Motor neuron (in vitro differentiated cells): ENCODE data around the gene PAQR3. TPM values are rescaled to one million over a fixed set of nuclear protein-coding genes. Genes with fewer than 3 reads are reported as not detected.

ENCODE experiments used
- ATAC-seq, 8 experiments: fragments of 200-7000 bp; cut with Tn5 transposase; replicated peaks in 6 of 8; 2 replicates each; pipeline ENCODE4 v1.8.0; 2021; ENCODE audit warnings: mild to moderate bottlenecking in 8 of 8, moderate library complexity in 8 of 8
- H3K27ac ChIP-seq, 2 donors: fragments of 250-450 bp; sonication (Bioruptor Pico); 2 replicates each; pipeline ENCODE4 v1.9.0; 2021; ENCODE audit warnings: antibody characterized with exemption in 2 of 2, mild to moderate bottlenecking in 2 of 2, moderate library complexity in 1 of 2
- H3K4me1 ChIP-seq, 2 donors: fragments of 250-450 bp; sonication (Bioruptor Pico); replicated peaks in 1 of 2; 2 replicates each; pipeline ENCODE4 v1.6.1; 2021; ENCODE audit warnings: antibody characterized with exemption in 2 of 2, mild to moderate bottlenecking in 2 of 2, moderate library complexity in 1 of 2
- H3K4me3 ChIP-seq, 5 donors: fragments of 250-450 bp; sonication (Bioruptor Pico); 2 replicates each; pipeline ENCODE4 v1.9.0; 2021; ENCODE audit warnings: antibody characterized with exemption in 5 of 5, mild to moderate bottlenecking in 5 of 5, moderate library complexity in 4 of 5
- WGBS, 10 experiments: fragments of 450-650 bp; shearing (Covaris generic); methylation state at CpG; one replicate each; pipeline ENCODE4 v1.0.0; 2022; 5-methylcytosine and 5-hydroxymethylcytosine counted together
- in situ Hi-C, 9 experiments: fragments of 400-800 bp; cut with MboI; loops; one replicate each; pipeline ENCODE4 v1.15.0; 2021; ENCODE audit warnings: low sequenced_read_pairs in 9 of 9, low pct_unique_long_range_greater_than_20kb in 2 of 9; ENCODE audit not compliant: unreplicated experiment in 9 of 9
- total RNA-seq, 8 experiments: library from RNA; unstranded; fragments of 300-600 nt; gene quantifications; 2 replicates each; pipeline versions ENCODE4 v1.2.3 to v1.2.4, GENCODE V29; 2022

PAQR3 gene
- total RNA-seq, 8 experiments from 2014 or later: 18.6 to 84.1 (median 61.6) TPM

- Histone ChIP-seq H3K4me1 (peaks cover 4 to 17% of the 10 kb centered on the region in 2 donors), H3K27ac (no peak overlapping the region), H3K4me3 (no peak overlapping the region)
- 29 to 100% (median 63%) methylated on average over 1 to 3 of the region's 3 CpGs; no CpG with 5 or more reads in 1 of the 10 experiments for WGBS, 10 experiments
- in situ Hi-C loops: loop anchor here in 3 of 9 experiments (10.0 to 25.0 kb wide), 4 partner anchors 623 to 1385 kb away; partner anchors contain the start of genes CFAP299 (in 1 of the 3) and PRDM8 (in 1 of the 3)
- ATAC-seq: peak; percentile 43 to 67 (median 57)
These were observed 12.7 kb upstream of the PAQR3 start for GRCh38 chr4:78951862-78952472.

- ATAC-seq: peak in 3 of 8 experiments; percentile 52 to 78 (median 61)
- H3K27ac ChIP-seq: no peak overlapping the region
- 38 to 100% (median 63%) methylated on average over 1 of the region's 1 CpG; no CpG with 5 or more reads in 3 of the 10 experiments for WGBS, 10 experiments
- in situ Hi-C loops: loop anchor here in 5 of 9 experiments (10.0 to 25.0 kb wide), 5 partner anchors 625 to 1388 kb away; partner anchors contain the start of genes CFAP299 (in 2 of the 5) and PRDM8 (in 2 of the 5)
- H3K4me1 ChIP-seq: peaks cover 0 to 13% of the 10 kb centered on the region in 2 donors
- no peak overlapping the region for H3K4me3 ChIP-seq
These were observed 10.5 kb upstream of the PAQR3 start for GRCh38 chr4:78949735-78950134.

GRCh38 chr4:78945651-78946179 lies 6.5 kb upstream of the PAQR3 start:
- WGBS, 10 experiments: 38 to 100% (median 71%) methylated on average over 2 to 3 of the region's 3 CpGs; no CpG with 5 or more reads in 2 of the 10 experiments
- H3K4me1 ChIP-seq: peaks cover 0 to 7% of the 10 kb centered on the region in 2 donors
- in situ Hi-C loops: loop anchor here in 4 of 9 experiments (10.0 to 25.0 kb wide), 4 partner anchors 1242 to 1392 kb away; partner anchors contain the start of genes CFAP299 (in 1 of the 4) and PRDM8 (in 1 of the 4)
- H3K27ac ChIP-seq: no peak overlapping the region
- H3K4me3 ChIP-seq: no peak overlapping the region
- ATAC-seq: no peak

- peaks cover 3 to 4% of the 10 kb centered on the region in 2 donors for H3K4me1 ChIP-seq
- no peak overlapping the region for H3K27ac ChIP-seq
- H3K4me3 ChIP-seq: no peak overlapping the region
- in situ Hi-C loops: loop anchor here in 4 of 9 experiments (10.0 to 25.0 kb wide), 4 partner anchors 1243 to 1393 kb away; partner anchors contain the start of genes CFAP299 (in 1 of the 4) and PRDM8 (in 1 of the 4)
- ATAC-seq: no peak
- WGBS, 10 experiments: 0 to 100% (median 58%) methylated on average over 1 of the region's 1 CpG; no CpG with 5 or more reads in 2 of the 10 experiments
These were observed 5.1 kb upstream of the PAQR3 start for GRCh38 chr4:78944381-78944780.

- 75 to 100% (median 100%) methylated on average over 1 to 5 of the region's 5 CpGs; no CpG with 5 or more reads in 3 of the 10 experiments for WGBS, 10 experiments
- H3K4me1 ChIP-seq: peaks cover 15 to 22% of the 10 kb centered on the region in 2 donors
- H3K27ac ChIP-seq: no peak overlapping the region
- no peak for ATAC-seq
- H3K4me3 ChIP-seq: no peak overlapping the region
- in situ Hi-C loops: loop anchor here in 4 of 9 experiments (10.0 to 25.0 kb wide), 4 partner anchors 1247 to 1397 kb away; partner anchors contain the start of genes CFAP299 (in 1 of the 4) and PRDM8 (in 1 of the 4)
These were observed 1.5 kb upstream of the PAQR3 start for GRCh38 chr4:78940752-78941151.

GRCh38 chr4:78939667-78940008 lies 400 bp upstream of the PAQR3 start:
- WGBS, 10 experiments: 0 to 7% (median 3%) methylated on average over 3 to 9 of the region's 9 CpGs; no CpG with 5 or more reads in 1 of the 10 experiments
- Histone ChIP-seq H3K4me3 (peak overlapping the region; percentile 54 to 80 (median 72)), H3K27ac (no peak overlapping the region), H3K4me1 (peaks cover 15 to 29% of the 10 kb centered on the region in 2 donors)
- ATAC-seq: peak in 4 of 8 experiments; percentile 2 to 4 (median 3)
- in situ Hi-C loops: loop anchor here in 4 of 9 experiments (10.0 to 25.0 kb wide), 4 partner anchors 1248 to 1398 kb away; partner anchors contain the start of genes CFAP299 (in 1 of the 4) and PRDM8 (in 1 of the 4)

GRCh38 chr4:78938474-78938867 lies 767 bp downstream of the PAQR3 start:
- in situ Hi-C loops: loop anchor here in 3 of 9 experiments (25.0 kb wide), 3 partner anchors 1249 to 1399 kb away; partner anchors contain the start of genes CFAP299 (in 1 of the 3) and PRDM8 (in 1 of the 3)
- peak overlapping the region; percentile 54 to 80 (median 72) for H3K4me3 ChIP-seq
- no peak for ATAC-seq
- WGBS, 10 experiments: 0 to 12% (median 0%) methylated on average over 2 to 6 of the region's 7 CpGs; no CpG with 5 or more reads in 1 of the 10 experiments
- peaks cover 15 to 29% of the 10 kb centered on the region in 2 donors for H3K4me1 ChIP-seq
- peak overlapping the region; percentile 47 to 59 for H3K27ac ChIP-seq

GRCh38 chr4:78937837-78938236 lies 1.4 kb downstream of the PAQR3 start:
- peak overlapping the region in 1 of 2 donors; percentile 47 for H3K27ac ChIP-seq
- H3K4me1 ChIP-seq: peaks cover 15 to 29% of the 10 kb centered on the region in 2 donors
- ATAC-seq: peak in 6 of 8 experiments; percentile 11 to 47 (median 34)
- in situ Hi-C loops: loop anchor here in 3 of 9 experiments (25.0 kb wide), 3 partner anchors 1249 to 1399 kb away; partner anchors contain the start of genes CFAP299 (in 1 of the 3) and PRDM8 (in 1 of the 3)
- peak overlapping the region; percentile 54 to 80 (median 72) for H3K4me3 ChIP-seq
- 15 to 96% (median 63%) methylated on average over 2 to 4 of the region's 4 CpGs; no CpG with 5 or more reads in 2 of the 10 experiments for WGBS, 10 experiments

GRCh38 chr4:78936989-78937388 lies 2.2 kb downstream of the PAQR3 start:
- in situ Hi-C loops: loop anchor here in 3 of 9 experiments (25.0 kb wide), 3 partner anchors 1250 to 1400 kb away; partner anchors contain the start of genes CFAP299 (in 1 of the 3) and PRDM8 (in 1 of the 3)
- WGBS, 10 experiments: 40 to 83% (median 69%) methylated on average over 1 to 4 of the region's 4 CpGs; no CpG with 5 or more reads in 4 of the 10 experiments

GRCh38 chr4:78930016-78930629 lies 9.1 kb downstream of the PAQR3 start:
- Histone ChIP-seq H3K27ac (no peak overlapping the region), H3K4me3 (no peak overlapping the region), H3K4me1 (peaks cover 0 to under 1% of the 10 kb centered on the region in 2 donors)
- 0 to 100% (median 83%) methylated on average over 1 to 6 of the region's 6 CpGs; no CpG with 5 or more reads in 1 of the 10 experiments for WGBS, 10 experiments
- in situ Hi-C loops: loop anchor here in 3 of 9 experiments (25.0 kb wide), 3 partner anchors 1257 to 1407 kb away; partner anchors contain the start of genes CFAP299 (in 1 of the 3) and PRDM8 (in 1 of the 3)
- peak in 3 of 8 experiments; percentile 22 to 85 (median 59) for ATAC-seq

More at GRCh38 chr4:78936989-78937388, 2.2 kb downstream of the PAQR3 start:
- Histone ChIP-seq H3K27ac (no peak overlapping the region), H3K4me1 (peaks cover 15 to 29% of the 10 kb centered on the region in 2 donors), H3K4me3 (peak overlapping the region in 3 of 5 donors; percentile 54 to 80 (median 61))
- ATAC-seq: no peak

GRCh38 chr4:78928835-78929234 lies 10.4 kb downstream of the PAQR3 start:
- WGBS, 10 experiments: 67 to 100% (median 89%) methylated on average over 1 to 9 of the region's 9 CpGs; no CpG with 5 or more reads in 3 of the 10 experiments

More at GRCh38 chr4:78928835-78929234, 10.4 kb downstream of the PAQR3 start:
- in situ Hi-C loops: loop anchor here in 3 of 9 experiments (25.0 kb wide), 3 partner anchors 1258 to 1408 kb away; partner anchors contain the start of genes CFAP299 (in 1 of the 3) and PRDM8 (in 1 of the 3)
- Histone ChIP-seq H3K4me3 (no peak overlapping the region), H3K27ac (no peak overlapping the region), H3K4me1 (no peaks in the 10 kb centered on the region)
- no peak for ATAC-seq
